HEK293 (cell line): ENCODE results near the gene MYL10.

Experiments
- CTCF ChIA-PET: fragments of 350-600 bp; formaldehyde crosslinking; extraction: SDS; loops from one replicate; lab custom pipeline; 2021; ENCODE audit warnings: antibody characterized with exemption; lab: Yijun Ruan, JAX
- POLR2A ChIA-PET: fragments of 300-600 bp; formaldehyde crosslinking; extraction: SDS; loops from one replicate; lab custom pipeline; 2020; ENCODE audit warnings: antibody characterized with exemption, inconsistent platforms; lab: Yijun Ruan, JAX
- H3K27ac ChIP-seq: fragments of 200-500 bp; sonication (Bioruptor generic); 2 replicates; pipeline ENCODE4 v1.5.1; 2014; ENCODE audit warnings: low read depth, low read length, control low read depth, inconsistent platforms; ENCODE audit errors: extremely low read depth
- H3K36me3 ChIP-seq, 2 experiments: fragments of 200-500 bp in 1 of 2; sonication (Bioruptor generic) in 1 of 2; 1 replicate in 1 of 2; 2 replicates in 1 of 2; pipeline ENCODE4 v1.5.1; 2014 to 2017; ENCODE audit warnings: inconsistent platforms in 2 of 2, low read length in 2 of 2; ENCODE audit not compliant: control insufficient read depth in 2 of 2, insufficient read depth in 1 of 2
- H3K4me1 ChIP-seq: fragments of 200-500 bp; sonication (Bioruptor generic); 2 replicates; pipeline ENCODE4 v1.5.1; 2014; ENCODE audit warnings: mild to moderate bottlenecking, low read length, inconsistent platforms; ENCODE audit not compliant: control insufficient read depth, insufficient read depth
- H3K4me3 ChIP-seq: 2 replicates; pipeline ENCODE4 v1.5.1; 2011; ENCODE audit warnings: low read depth, mild to moderate bottlenecking, control low read depth, low read length, moderate library complexity
- H3K9me3 ChIP-seq: fragments of 200-500 bp; sonication (Bioruptor generic); 2 replicates; pipeline ENCODE4 v1.5.1; 2014; ENCODE audit warnings: low read depth, low read length, inconsistent platforms; ENCODE audit not compliant: control insufficient read depth, insufficient read depth
- BCL11A ChIP-seq: fragments of 450-650 bp; formaldehyde crosslinking; IDR thresholded peaks from 2 replicates; pipeline ENCODE4 v1.5.1; 2016; ENCODE audit warnings: low read depth, missing biosample characterization, missing genetic modification characterization
- GLIS2 ChIP-seq: fragments of 450-650 bp; formaldehyde crosslinking; IDR thresholded peaks from 2 replicates; pipeline ENCODE4 v1.5.1; 2016; ENCODE audit warnings: missing biosample characterization, missing genetic modification characterization
- KLF1 ChIP-seq: fragments of 450-650 bp; formaldehyde crosslinking; IDR thresholded peaks from 2 replicates; pipeline ENCODE4 v1.5.1; 2016; ENCODE audit warnings: missing biosample characterization, missing genetic modification characterization
- YY2 ChIP-seq: fragments of 450-650 bp; formaldehyde crosslinking; IDR thresholded peaks from 2 replicates; pipeline ENCODE4 v1.5.1; 2016; ENCODE audit warnings: missing biosample characterization, missing genetic modification characterization
- ZNF10 ChIP-seq: fragments of 450-650 bp; formaldehyde crosslinking; IDR thresholded peaks from 2 replicates; pipeline ENCODE4 v1.5.1; 2017; ENCODE audit warnings: missing biosample characterization, missing genetic modification characterization
- ZNF121 ChIP-seq: fragments of 450-650 bp; formaldehyde crosslinking; IDR thresholded peaks from 2 replicates; pipeline ENCODE4 v1.5.1; 2016; ENCODE audit warnings: missing biosample characterization, missing genetic modification characterization
- ZNF24 ChIP-seq: fragments of 450-650 bp; formaldehyde crosslinking; IDR thresholded peaks from 2 replicates; pipeline ENCODE4 v1.5.1; 2016; ENCODE audit warnings: missing biosample characterization, missing genetic modification characterization
- ZNF404 ChIP-seq: fragments of 450-650 bp; formaldehyde crosslinking; IDR thresholded peaks from 2 replicates; pipeline ENCODE4 v1.5.1; 2017; ENCODE audit warnings: missing biosample characterization, missing genetic modification characterization
- ZNF433 ChIP-seq: fragments of 450-650 bp; formaldehyde crosslinking; IDR thresholded peaks from 2 replicates; pipeline ENCODE4 v1.5.1; 2016; ENCODE audit warnings: missing biosample characterization, missing genetic modification characterization, low read depth
- ZNF48 ChIP-seq: fragments of 450-650 bp; formaldehyde crosslinking; IDR thresholded peaks from 2 replicates; pipeline ENCODE4 v1.5.1; 2016; ENCODE audit warnings: missing biosample characterization, missing genetic modification characterization
- ZNF501 ChIP-seq: fragments of 450-650 bp; formaldehyde crosslinking; IDR thresholded peaks from 2 replicates; pipeline ENCODE4 v1.5.1; 2016; ENCODE audit warnings: missing biosample characterization, missing genetic modification characterization
- ZNF544 ChIP-seq: fragments of 450-650 bp; formaldehyde crosslinking; IDR thresholded peaks from 2 replicates; pipeline ENCODE4 v1.5.0; 2017; ENCODE audit warnings: missing biosample characterization, missing genetic modification characterization
- ZNF610 ChIP-seq: fragments of 450-650 bp; formaldehyde crosslinking; IDR thresholded peaks from 2 replicates; pipeline ENCODE4 v1.5.1; 2016; ENCODE audit warnings: missing biosample characterization, missing genetic modification characterization, borderline replicate concordance
- ZNF621 ChIP-seq: fragments of 450-650 bp; formaldehyde crosslinking; IDR thresholded peaks from 2 replicates; pipeline ENCODE4 v1.5.1; 2017; ENCODE audit warnings: missing biosample characterization, missing genetic modification characterization
- ZNF677 ChIP-seq: fragments of 450-650 bp; IDR thresholded peaks from 2 replicates; pipeline ENCODE4 v1.5.0; 2018; ENCODE audit warnings: missing biosample characterization, mild to moderate bottlenecking, missing genetic modification characterization, moderate library complexity
- ZNF747 ChIP-seq: fragments of 450-650 bp; formaldehyde crosslinking; IDR thresholded peaks from 2 replicates; pipeline ENCODE4 v1.5.1; 2016; ENCODE audit warnings: missing biosample characterization, missing genetic modification characterization
- ZNF76 ChIP-seq: fragments of 450-650 bp; formaldehyde crosslinking; IDR thresholded peaks from 2 replicates; pipeline ENCODE4; 2016; ENCODE audit warnings: low read depth, missing biosample characterization, missing genetic modification characterization, borderline replicate concordance
- ZNF768 ChIP-seq: fragments of 450-650 bp; formaldehyde crosslinking; IDR thresholded peaks from 2 replicates; pipeline ENCODE4 v1.5.1; 2018; ENCODE audit warnings: missing biosample characterization, mild to moderate bottlenecking, missing genetic modification characterization
- ZNF792 ChIP-seq: fragments of 450-650 bp; formaldehyde crosslinking; IDR thresholded peaks from 2 replicates; pipeline ENCODE4 v1.5.1; 2016; ENCODE audit warnings: missing biosample characterization, missing genetic modification characterization
- ZNF830 ChIP-seq: fragments of 450-650 bp; IDR thresholded peaks from 2 replicates; pipeline ENCODE4 v1.5.0; 2018; ENCODE audit warnings: missing biosample characterization, missing genetic modification characterization, low read depth, mild to moderate bottlenecking, moderate library complexity
- ZSCAN30 ChIP-seq: fragments of 450-650 bp; IDR thresholded peaks from 2 replicates; pipeline ENCODE4 v1.5.1; 2018; ENCODE audit warnings: missing biosample characterization, mild to moderate bottlenecking, missing genetic modification characterization, moderate library complexity
- TF ChIP-seq, protein P1 (sequence below): fragments of 450-650 bp; formaldehyde crosslinking; IDR thresholded peaks from 2 replicates; pipeline ENCODE4 v1.5.1; 2016; ENCODE audit warnings: missing biosample characterization, missing genetic modification characterization
- TF ChIP-seq, protein P2 (sequence below): fragments of 450-650 bp; formaldehyde crosslinking; IDR thresholded peaks from 2 replicates; pipeline ENCODE4 v1.5.1; 2017; ENCODE audit warnings: missing biosample characterization, mild to moderate bottlenecking, missing genetic modification characterization, moderate library complexity
- TF ChIP-seq, protein P3 (sequence below): fragments of 450-650 bp; formaldehyde crosslinking; IDR thresholded peaks from 2 replicates; pipeline ENCODE4 v1.5.1; 2016; ENCODE audit warnings: missing biosample characterization, missing genetic modification characterization

Gene MYL10

DNA sequence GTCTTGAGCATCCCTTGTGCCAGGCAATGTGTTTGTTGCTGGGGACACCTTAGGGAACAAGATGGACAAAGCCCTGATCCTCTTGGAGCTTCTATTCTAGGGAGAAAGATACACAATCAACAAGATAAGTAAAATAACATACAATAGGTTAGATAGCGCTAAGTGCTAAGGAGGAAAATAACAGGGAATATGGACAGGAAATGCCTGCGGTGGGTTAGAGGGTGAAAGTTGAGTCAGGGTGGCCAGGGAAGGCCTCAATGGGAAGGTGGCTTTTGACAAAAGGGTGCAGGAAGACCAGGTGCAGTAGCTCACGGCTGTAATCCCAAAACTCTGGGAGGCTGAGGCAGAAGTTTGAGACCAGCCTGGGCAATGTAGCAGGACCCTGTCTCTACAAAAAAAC, 38.3 kb upstream of the MYL10 start (continued):
- TF ChIP-seq ZNF610 (tag by site-specific recombination) (no peak), ZSCAN30 (no peak), ZNF501 (tag by site-specific recombination) (no peak), KLF1 (tag by site-specific recombination) (no peak), ZNF433 (no peak)

DNA sequence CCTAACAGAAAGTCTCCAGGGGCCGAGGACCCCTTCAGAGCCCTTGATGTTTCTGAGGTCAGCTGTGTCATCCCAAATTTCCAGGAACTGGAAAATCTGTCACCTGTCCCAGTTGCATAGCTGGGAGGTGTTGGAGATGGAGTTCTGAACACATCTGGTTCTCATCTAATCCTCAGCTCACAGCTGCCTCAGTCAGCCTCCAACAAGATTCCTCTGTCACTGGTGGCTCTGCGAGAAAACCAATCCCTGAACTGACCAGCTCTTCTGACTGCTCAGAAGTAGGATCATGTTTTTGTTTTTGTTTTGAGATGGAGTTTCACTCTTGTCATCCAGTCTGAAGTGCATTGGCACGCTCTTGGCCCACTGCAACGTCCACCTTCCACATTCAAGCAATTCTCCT, 37.6 kb upstream of the MYL10 start:
- H3K4me1 ChIP-seq = no peaks in the 10 kb centered on the region
- H3K4me3 ChIP-seq = no peak overlapping the region
- CTCF ChIA-PET = interaction anchor here (0.8 kb wide), 1 partner anchor 124 kb away, joined by 3 read pairs; no protein-coding TSS in a partner anchor
- H3K9me3 ChIP-seq = no peaks in the 10 kb centered on the region
- no peak for TF ChIP-seq ZNF24 (tag by site-specific recombination)
- TF ChIP-seq ZNF544 (tag by site-specific recombination) = no peak
- TF ChIP-seq ZNF10 (tag by site-specific recombination) = no peak
- no peak for TF ChIP-seq YY2 (tag by site-specific recombination)
- no peak for TF ChIP-seq ZNF48 (tag by site-specific recombination)
- TF ChIP-seq ZNF677 (tag by site-specific recombination) = no peak
- TF ChIP-seq ZNF830 (tag by site-specific recombination) = no peak
- TF ChIP-seq GLIS2 = no peak
- TF ChIP-seq ZNF404 (tag by site-specific recombination) = no peak
- no peak for TF ChIP-seq ZNF747 (tag by site-specific recombination)
- H3K36me3 ChIP-seq = no peaks in the 10 kb centered on the region
- POLR2A ChIA-PET = no interaction called here
- H3K27ac ChIP-seq = no peak overlapping the region

DNA sequence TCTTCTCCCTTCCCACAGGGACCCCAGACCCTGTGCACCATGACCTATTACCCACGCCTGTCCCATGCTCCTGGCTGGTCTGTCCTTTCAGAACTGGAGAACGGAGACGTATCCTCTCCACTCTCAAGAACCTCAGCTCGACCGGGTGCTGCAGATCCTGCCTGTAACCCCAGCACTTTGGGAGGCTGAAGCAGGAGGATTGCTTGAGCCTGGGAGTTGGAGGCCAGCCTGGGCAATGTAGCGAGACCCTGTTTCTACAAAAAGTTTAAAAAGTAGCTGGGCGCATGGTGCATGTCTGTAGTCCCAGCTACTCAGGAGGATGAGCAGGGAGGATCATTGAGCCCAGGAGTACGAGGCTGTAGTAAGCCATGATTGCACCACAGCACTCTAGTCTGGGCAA, 37.2 kb upstream of the MYL10 start:
- ChIA-PET POLR2A (no interaction called here), CTCF (interaction anchor here (0.8 kb wide), 1 partner anchor 124 kb away, joined by 3 read pairs; no protein-coding TSS in a partner anchor)
- Histone ChIP-seq H3K4me3 (no peak overlapping the region), H3K27ac (no peak overlapping the region), H3K9me3 (no peaks in the 10 kb centered on the region), H3K4me1 (no peaks in the 10 kb centered on the region), H3K36me3 (no peaks in the 10 kb centered on the region)
- TF ChIP-seq ZNF792 (tag by site-specific recombination) (no peak), BCL11A (tag by site-specific recombination) (no peak), ZNF121 (tag by site-specific recombination) (0 out of 2 replicates have a peak, but pooled peaks have one; percentile 38)

DNA sequence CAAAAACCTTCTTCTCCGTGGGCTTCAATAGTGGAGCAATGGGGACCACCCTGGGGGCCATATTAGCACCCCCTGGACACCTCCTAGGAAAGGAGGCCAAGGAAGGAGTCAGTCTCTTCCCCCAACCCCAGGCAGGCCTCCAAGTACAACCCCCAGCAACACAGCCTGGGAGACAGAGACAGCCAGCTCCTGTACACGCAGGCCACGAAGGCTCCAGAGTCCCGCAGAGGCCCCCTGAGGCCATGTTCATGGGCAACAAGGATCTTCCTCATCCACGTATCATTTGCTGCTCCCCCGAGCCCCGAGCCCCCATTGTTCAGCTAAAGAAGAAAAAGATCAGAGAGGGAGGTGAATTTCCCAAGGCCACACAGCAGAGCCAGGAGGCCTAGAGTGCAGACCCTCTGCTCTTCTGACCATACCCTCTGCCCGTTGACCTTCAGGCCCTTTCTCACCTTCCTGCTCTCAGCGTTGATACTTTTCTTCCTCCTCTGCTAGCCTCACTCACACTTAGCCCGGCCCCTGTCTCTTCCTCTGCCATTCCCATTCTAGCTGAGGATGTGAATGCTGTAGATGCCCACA, 35.9 kb upstream of the MYL10 start:
- ChIA-PET POLR2A (no interaction called here), CTCF (no interaction called here)
- TF ChIP-seq ZNF76 (tag by site-specific recombination) = no peak
- TF ChIP-seq ZNF10 (tag by site-specific recombination) = no peak
- TF ChIP-seq, protein P1, sequence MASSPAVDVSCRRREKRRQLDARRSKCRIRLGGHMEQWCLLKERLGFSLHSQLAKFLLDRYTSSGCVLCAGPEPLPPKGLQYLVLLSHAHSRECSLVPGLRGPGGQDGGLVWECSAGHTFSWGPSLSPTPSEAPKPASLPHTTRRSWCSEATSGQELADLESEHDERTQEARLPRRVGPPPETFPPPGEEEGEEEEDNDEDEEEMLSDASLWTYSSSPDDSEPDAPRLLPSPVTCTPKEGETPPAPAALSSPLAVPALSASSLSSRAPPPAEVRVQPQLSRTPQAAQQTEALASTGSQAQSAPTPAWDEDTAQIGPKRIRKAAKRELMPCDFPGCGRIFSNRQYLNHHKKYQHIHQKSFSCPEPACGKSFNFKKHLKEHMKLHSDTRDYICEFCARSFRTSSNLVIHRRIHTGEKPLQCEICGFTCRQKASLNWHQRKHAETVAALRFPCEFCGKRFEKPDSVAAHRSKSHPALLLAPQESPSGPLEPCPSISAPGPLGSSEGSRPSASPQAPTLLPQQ = no peak
- TF ChIP-seq ZNF768 = peak; percentile 72
- TF ChIP-seq ZNF621 = no peak
- TF ChIP-seq, protein P2, sequence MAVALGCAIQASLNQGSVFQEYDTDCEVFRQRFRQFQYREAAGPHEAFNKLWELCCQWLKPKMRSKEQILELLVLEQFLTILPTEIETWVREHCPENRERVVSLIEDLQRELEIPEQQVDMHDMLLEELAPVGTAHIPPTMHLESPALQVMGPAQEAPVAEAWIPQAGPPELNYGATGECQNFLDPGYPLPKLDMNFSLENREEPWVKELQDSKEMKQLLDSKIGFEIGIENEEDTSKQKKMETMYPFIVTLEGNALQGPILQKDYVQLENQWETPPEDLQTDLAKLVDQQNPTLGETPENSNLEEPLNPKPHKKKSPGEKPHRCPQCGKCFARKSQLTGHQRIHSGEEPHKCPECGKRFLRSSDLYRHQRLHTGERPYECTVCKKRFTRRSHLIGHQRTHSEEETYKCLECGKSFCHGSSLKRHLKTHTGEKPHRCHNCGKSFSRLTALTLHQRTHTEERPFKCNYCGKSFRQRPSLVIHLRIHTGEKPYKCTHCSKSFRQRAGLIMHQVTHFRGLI (tag by site-specific recombination) = no peak
- TF ChIP-seq, protein P3, sequence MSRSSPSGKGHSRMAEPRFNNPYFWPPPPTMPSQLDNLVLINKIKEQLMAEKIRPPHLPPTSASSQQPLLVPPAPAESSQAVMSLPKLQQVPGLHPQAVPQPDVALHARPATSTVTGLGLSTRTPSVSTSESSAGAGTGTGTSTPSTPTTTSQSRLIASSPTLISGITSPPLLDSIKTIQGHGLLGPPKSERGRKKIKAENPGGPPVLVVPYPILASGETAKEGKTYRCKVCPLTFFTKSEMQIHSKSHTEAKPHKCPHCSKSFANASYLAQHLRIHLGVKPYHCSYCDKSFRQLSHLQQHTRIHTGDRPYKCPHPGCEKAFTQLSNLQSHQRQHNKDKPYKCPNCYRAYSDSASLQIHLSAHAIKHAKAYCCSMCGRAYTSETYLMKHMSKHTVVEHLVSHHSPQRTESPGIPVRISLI (tag by site-specific recombination) = no peak
- Histone ChIP-seq H3K9me3 (no peaks in the 10 kb centered on the region), H3K36me3 (no peaks in the 10 kb centered on the region), H3K4me1 (no peaks in the 10 kb centered on the region), H3K27ac (no peak overlapping the region), H3K4me3 (no peak overlapping the region)
